Endothelial cell of umbilical vein (primary cell): ENCODE measurements around the gene TAGLN. TPM values are rescaled to one million over a fixed set of nuclear protein-coding genes. Genes with fewer than 3 reads are reported as not detected.

Experiments used
- BruUV-seq: library from RNA; stranded (reverse); fragments of 400-500 nt; replicated peaks from 2 replicates; lab custom pipeline; 2021; lab: Mats Ljungman, UMichigan
- CTCF ChIA-PET: fragments of 300-600, 350-600 bp; sonication (Branson Sonifier 250); formaldehyde crosslinking; loops from one replicate; lab custom pipeline; 2021; ENCODE audit warnings: antibody characterized with exemption, inconsistent platforms; lab: Charles Lee
- POLR2A ChIA-PET: fragments of 300-600, 350-600 bp; sonication (Branson Sonifier 250); formaldehyde crosslinking; loops from one replicate; lab custom pipeline; 2021; ENCODE audit warnings: antibody characterized with exemption, inconsistent platforms; lab: Charles Lee
- DNase-seq: peaks from one replicate; pipeline ENCODE4 v3.0.0-alpha.2; 2011; ENCODE audit warnings: low read depth, low spot score
- FAIRE-seq: peaks from 2 replicates; lab custom pipeline; 2011; peaks lifted over from hg19 to GRCh38; lab: Jason Lieb, UNC
- H2AFZ ChIP-seq: 2 replicates; pipeline ENCODE4 v1.6.0; 2012; ENCODE audit warnings: low read depth, low read length, control low read depth, inconsistent platforms
- H3K27ac ChIP-seq: 2 replicates; pipeline ENCODE4 v1.5.1; 2011; ENCODE audit warnings: low read depth, mild to moderate bottlenecking, control low read depth, low read length, moderate library complexity; ENCODE audit not compliant: insufficient read depth
- H3K27me3 ChIP-seq, 2 experiments: 2 replicates each; pipeline versions ENCODE4 v1.6.0 to v1.6.1; 2011; ENCODE audit warnings: low read length in 2 of 2, mixed read lengths in 1 of 2; ENCODE audit not compliant: control insufficient read depth in 2 of 2, insufficient read depth in 2 of 2
- H3K36me3 ChIP-seq, 2 experiments: 2 replicates in 1 of 2; 3 replicates in 1 of 2; pipeline ENCODE4 v1.5.1; 2011; ENCODE audit warnings: low read length in 2 of 2, mild to moderate bottlenecking in 1 of 2, moderate library complexity in 1 of 2; ENCODE audit not compliant: control insufficient read depth in 2 of 2, insufficient read depth in 2 of 2; ENCODE audit errors: extremely low read depth in 1 of 2
- H3K4me1 ChIP-seq: 3 replicates; pipeline ENCODE4 v1.5.1; 2011; ENCODE audit warnings: mild to moderate bottlenecking, low read length; ENCODE audit not compliant: control insufficient read depth, insufficient read depth; ENCODE audit errors: extremely low read depth
- H3K4me2 ChIP-seq: 2 replicates; pipeline ENCODE4 v1.6.1; 2011; ENCODE audit warnings: low read length, control low read depth, mixed read lengths; ENCODE audit not compliant: insufficient read depth
- H3K4me3 ChIP-seq, 3 experiments: fragments of 200-600 bp in 1 of 3; sonication (generic), shearing (Covaris generic) in 1 of 3; replicated peaks in 1 of 3; 2 replicates each; pipeline ENCODE4 v1.5.1; 2011 to 2016; ENCODE audit warnings: control low read depth in 3 of 3, low read length in 3 of 3, mild to moderate bottlenecking in 2 of 3, inconsistent platforms in 1 of 3, low read depth in 1 of 3, moderate library complexity in 1 of 3; ENCODE audit not compliant: insufficient read depth in 1 of 3
- H3K79me2 ChIP-seq: 2 replicates; pipeline ENCODE4 v1.6.0; 2012; ENCODE audit warnings: low read length, inconsistent platforms; ENCODE audit not compliant: control insufficient read depth, insufficient read depth
- H3K9ac ChIP-seq: replicated peaks from 2 replicates; pipeline ENCODE3; 2011; ENCODE audit warnings: low read length, control low read depth; ENCODE audit not compliant: insufficient read depth; ENCODE audit errors: extremely low read depth
- H3K9me1 ChIP-seq: replicated peaks from 3 replicates; pipeline ENCODE4 v1.6.0; 2011; ENCODE audit warnings: mild to moderate bottlenecking, low read length; ENCODE audit not compliant: control insufficient read depth, insufficient read depth; ENCODE audit errors: extremely low read depth
- H3K9me3 ChIP-seq: replicated peaks from 2 replicates; pipeline ENCODE4 v1.5.1; 2012; ENCODE audit warnings: low read length, inconsistent platforms; ENCODE audit not compliant: control insufficient read depth, insufficient read depth
- H4K20me1 ChIP-seq: replicated peaks from 2 replicates; pipeline ENCODE3; 2011; ENCODE audit warnings: mild to moderate bottlenecking, low read length; ENCODE audit not compliant: control insufficient read depth, insufficient read depth; ENCODE audit errors: extremely low read depth
- CTCF ChIP-seq, 2 donors: IDR thresholded peaks; 1 replicate in 1 of 2; 2 replicates in 1 of 2; pipeline ENCODE4 v1.5.1; 2011; ENCODE audit warnings: low read length in 2 of 2, mild to moderate bottlenecking in 2 of 2, moderate library complexity in 2 of 2, control low read depth in 1 of 2, inconsistent platforms in 1 of 2, low read depth in 1 of 2; ENCODE audit not compliant: insufficient read depth in 1 of 2; ENCODE audit errors: extremely low read depth in 1 of 2
- EZH2 ChIP-seq: IDR thresholded peaks from 2 replicates; pipeline ENCODE4 v1.6.1; 2012; ENCODE audit warnings: borderline replicate concordance, low read depth, mild to moderate bottlenecking, moderate library complexity, low read length, inconsistent platforms; ENCODE audit not compliant: severe bottlenecking
- FOS ChIP-seq: IDR thresholded peaks from 2 replicates; pipeline ENCODE4 v1.6.1; 2011; ENCODE audit warnings: mild to moderate bottlenecking, low read length, moderate library complexity, borderline replicate concordance; ENCODE audit not compliant: insufficient read depth
- GATA2 ChIP-seq: IDR thresholded peaks from 2 replicates; pipeline ENCODE4 v1.7.0; 2011; ENCODE audit warnings: low read depth, mild to moderate bottlenecking, moderate library complexity, mixed read lengths, low read length; ENCODE audit not compliant: insufficient read length, insufficient read depth
- JUN ChIP-seq: IDR thresholded peaks from 2 replicates; pipeline ENCODE4 v1.6.1; 2011; ENCODE audit warnings: borderline replicate concordance, low read depth; ENCODE audit not compliant: insufficient read length, insufficient read depth
- MAX ChIP-seq: IDR thresholded peaks from 2 replicates; pipeline ENCODE4 v1.6.1; 2011; ENCODE audit not compliant: insufficient read depth, insufficient read length
- MYC ChIP-seq: IDR thresholded peaks from one replicate; pipeline ENCODE4 v1.6.1; 2011; ENCODE audit warnings: mild to moderate bottlenecking, low read depth, low read length
- POLR2A ChIP-seq: IDR thresholded peaks from 2 replicates; pipeline ENCODE4 v1.6.1; 2012; ENCODE audit warnings: low read depth, mild to moderate bottlenecking, control low read depth, low read length
- POLR2AphosphoS5 ChIP-seq: IDR thresholded peaks from 2 replicates; pipeline ENCODE4 v1.6.1; 2012; ENCODE audit warnings: low read depth, mild to moderate bottlenecking, control low read depth, low read length, moderate library complexity; ENCODE audit not compliant: insufficient read depth
- dilution Hi-C: fragments of 300-500 bp; cut with MboI; formaldehyde crosslinking; loops from one replicate; pipeline ENCODE4 v1.15.0; 2019; ENCODE audit warnings: low sequenced_read_pairs; ENCODE audit not compliant: extremely low pct_ligation_motif_present
- intact Hi-C: fragments of 100-400 bp; cut with micrococcal nuclease; formaldehyde crosslinking; loops from one replicate; pipeline ENCODE4 v1.10.0; 2022
- polyA plus RNA-seq, 4 experiments: library from polyadenylated mRNA; depleted of rRNA in 3 of 4; stranded (reverse) in 3 of 4; unstranded in 1 of 4; fragments of >200 nt; gene quantifications; 2 replicates each; pipeline versions ENCODE4 v1.2.1 to v1.2.3, GENCODE V29; 2011 to 2012; ENCODE audit warnings: missing spikeins in 1 of 4
- total RNA-seq: library from RNA; stranded (reverse); gene quantifications from 2 replicates; pipeline ENCODE4 v1.2.3, GENCODE V29; 2021

TAGLN gene
- total and polyA plus RNA-seq, 2 donors (not counting 3 experiments of a cell fraction or from before 2014, with no cell fraction given): 20.8 to 113 TPM

- TF ChIP-seq POLR2AphosphoS5 (no peak), MAX (no peak), JUN (no peak), POLR2A (no peak), CTCF (IDR thresholded peaks at IDR 0.05; ENCODE audit: extremely low read depth in 1 of 2, insufficient read depth in 1 of 2, low read depth in 1 of 2, low read length in 2 of 2) (no peak), GATA2 (no peak), FOS (no peak), EZH2 (no peak), MYC (no peak)
- no TSS peak for BruUV-seq
- CTCF ChIA-PET: interaction anchor here (0.9 to 5.2 kb wide), 18 partner anchors 9 to 580 kb away, joined by 3 to 90 read pairs (median 6); partner anchors contain the start of genes APOA5, PAFAH1B2 and SIDT2
Observed at GRCh38 chr11:117225553-117226170, 26.5 kb downstream of the TAGLN start.

More at GRCh38 chr11:117225553-117226170, 26.5 kb downstream of the TAGLN start:
- Histone ChIP-seq H3K4me3 (no peak overlapping the region), H3K9ac (no peak overlapping the region), H3K9me3 (no peaks in the 10 kb centered on the region), H3K4me2 (no peak overlapping the region), H3K79me2 (peaks cover 2% of the 10 kb centered on the region), H3K9me1 (no peaks in the 10 kb centered on the region), H3K4me1 (peaks cover 3% of the 10 kb centered on the region), H4K20me1 (no peaks in the 10 kb centered on the region), H3K27ac (no peak overlapping the region), H3K27me3 (no peaks in the 10 kb centered on the region), H2AFZ (no peak overlapping the region), H3K36me3 (peaks cover 0 to 31% of the 10 kb centered on the region in 2 experiments)
- POLR2A ChIA-PET: no interaction called here
- dilution Hi-C loops (no loop called here), intact Hi-C loops (loop anchor here (1.0 to 2.0 kb wide), 5 partner anchors 44 to 493 kb away; partner anchors contain the start of gene APOA5)
- DNase-seq (no peak), FAIRE-seq (no peak)
